ENCODE data around the gene COL4A1. TPM values are rescaled to one million over a fixed set of nuclear protein-coding genes. Genes with fewer than 3 reads are reported as not detected.

Gene COL4A1
- total RNA-seq, 1 experiment from 2014 or later, result 0.12 TPM

GRCh38 chr13:110290153-110290552 lies 16.8 kb downstream of the COL4A1 start:
- BruUV-seq (replicated peaks), result no TSS peak
- CTCF ChIA-PET, result no interaction called here
- TF ChIP-seq CTCF (IDR thresholded peaks at IDR 0.05; ENCODE audit: unreplicated experiment), result no peak
- H3K27me3 Mint-ChIP-seq (ENCODE audit: unreplicated experiment), result no peaks in the 10 kb centered on the region
- intact Hi-C loops (cut with micrococcal nuclease; ENCODE audit: unreplicated experiment), result no loop called here
- H3K27ac Mint-ChIP-seq (ENCODE audit: unreplicated experiment), result no peak overlapping the region
- no peaks in the 10 kb centered on the region for H3K4me1 Mint-ChIP-seq (ENCODE audit: low read depth, unreplicated experiment)
- H3K4me3 Mint-ChIP-seq (ENCODE audit: low read depth, unreplicated experiment), result no peak overlapping the region
- H3K36me3 Mint-ChIP-seq (ENCODE audit: insufficient read depth, unreplicated experiment), result no peaks in the 10 kb centered on the region
- DNase-seq, result no peak
- H3K9me3 Mint-ChIP-seq (ENCODE audit: low read depth, unreplicated experiment), result no peaks in the 10 kb centered on the region

- Mint-ChIP-seq H3K4me1 (ENCODE audit: low read depth, unreplicated experiment) (no peaks in the 10 kb centered on the region), H3K36me3 (ENCODE audit: insufficient read depth, unreplicated experiment) (no peaks in the 10 kb centered on the region), H3K27me3 (ENCODE audit: unreplicated experiment) (no peaks in the 10 kb centered on the region), H3K27ac (ENCODE audit: unreplicated experiment) (no peak overlapping the region), H3K4me3 (ENCODE audit: low read depth, unreplicated experiment) (no peak overlapping the region), H3K9me3 (ENCODE audit: low read depth, unreplicated experiment) (no peaks in the 10 kb centered on the region)
- intact Hi-C loops (cut with micrococcal nuclease; ENCODE audit: unreplicated experiment), result no loop called here
- BruUV-seq (replicated peaks), result no TSS peak
- CTCF ChIA-PET, result no interaction called here
- no peak for DNase-seq
- TF ChIP-seq CTCF (IDR thresholded peaks at IDR 0.05; ENCODE audit: unreplicated experiment), result no peak
Measured at GRCh38 chr13:110289661-110290060, 17.3 kb downstream of the COL4A1 start.

- intact Hi-C loops (cut with micrococcal nuclease; ENCODE audit: unreplicated experiment), result no loop called here
- no peak for TF ChIP-seq CTCF (IDR thresholded peaks at IDR 0.05; ENCODE audit: unreplicated experiment)
- CTCF ChIA-PET, result no interaction called here
- Mint-ChIP-seq H3K27ac (ENCODE audit: unreplicated experiment) (no peak overlapping the region), H3K27me3 (ENCODE audit: unreplicated experiment) (no peaks in the 10 kb centered on the region), H3K9me3 (ENCODE audit: low read depth, unreplicated experiment) (no peaks in the 10 kb centered on the region), H3K36me3 (ENCODE audit: insufficient read depth, unreplicated experiment) (no peaks in the 10 kb centered on the region), H3K4me1 (ENCODE audit: low read depth, unreplicated experiment) (no peaks in the 10 kb centered on the region), H3K4me3 (ENCODE audit: low read depth, unreplicated experiment) (no peak overlapping the region)
- no peak for DNase-seq
- BruUV-seq (replicated peaks), result no TSS peak
Measured at GRCh38 chr13:110289174-110289573, 17.8 kb downstream of the COL4A1 start.

- Mint-ChIP-seq H3K4me3 (ENCODE audit: low read depth, unreplicated experiment) (no peak overlapping the region), H3K36me3 (ENCODE audit: insufficient read depth, unreplicated experiment) (no peaks in the 10 kb centered on the region), H3K9me3 (ENCODE audit: low read depth, unreplicated experiment) (no peaks in the 10 kb centered on the region), H3K4me1 (ENCODE audit: low read depth, unreplicated experiment) (no peaks in the 10 kb centered on the region), H3K27me3 (ENCODE audit: unreplicated experiment) (no peaks in the 10 kb centered on the region), H3K27ac (ENCODE audit: unreplicated experiment) (no peak overlapping the region)
- CTCF ChIA-PET, result no interaction called here
- TF ChIP-seq CTCF (IDR thresholded peaks at IDR 0.05; ENCODE audit: unreplicated experiment), result no peak
- no peak for DNase-seq
- no TSS peak for BruUV-seq (replicated peaks)
- intact Hi-C loops (cut with micrococcal nuclease; ENCODE audit: unreplicated experiment), result no loop called here
Measured at GRCh38 chr13:110286833-110287819, 19.8 kb downstream of the COL4A1 start.

Data from Calu3 (cell line).